Stimulated activated memory B cell treated with anti-CD40 and anti-IgM and Interleukin-4, amounts not matched to agents 10 μg/mL and 1 μg/mL and 100 μg/mL, for 72 hours (primary cell): ENCODE measurements around the gene MRTFA.

Experiments
- ATAC-seq: fragments of 150-1000 bp; cut with Tn5 transposase; 2 replicates; pipeline ENCODE4 v1.10.0; 2021
- H3K27ac Mint-ChIP-seq: one replicate; pipeline ENCODE4 v1.8.0; 2022; ENCODE audit warnings: mild to moderate bottlenecking, mixed read lengths
- H3K27me3 Mint-ChIP-seq: one replicate; pipeline ENCODE4 v1.8.0; 2022; ENCODE audit warnings: mixed read lengths
- H3K36me3 Mint-ChIP-seq: one replicate; pipeline ENCODE4 v1.8.0; 2022; ENCODE audit warnings: mixed read lengths
- H3K4me1 Mint-ChIP-seq: one replicate; pipeline ENCODE4 v1.8.0; 2022; ENCODE audit warnings: mixed read lengths
- H3K4me3 Mint-ChIP-seq: one replicate; pipeline ENCODE4 v1.8.0; 2022; ENCODE audit warnings: mild to moderate bottlenecking, moderate library complexity, mixed read lengths
- H3K9me3 Mint-ChIP-seq: one replicate; pipeline ENCODE4 v1.8.0; 2022; ENCODE audit warnings: mixed read lengths

MRTFA gene

DNA sequence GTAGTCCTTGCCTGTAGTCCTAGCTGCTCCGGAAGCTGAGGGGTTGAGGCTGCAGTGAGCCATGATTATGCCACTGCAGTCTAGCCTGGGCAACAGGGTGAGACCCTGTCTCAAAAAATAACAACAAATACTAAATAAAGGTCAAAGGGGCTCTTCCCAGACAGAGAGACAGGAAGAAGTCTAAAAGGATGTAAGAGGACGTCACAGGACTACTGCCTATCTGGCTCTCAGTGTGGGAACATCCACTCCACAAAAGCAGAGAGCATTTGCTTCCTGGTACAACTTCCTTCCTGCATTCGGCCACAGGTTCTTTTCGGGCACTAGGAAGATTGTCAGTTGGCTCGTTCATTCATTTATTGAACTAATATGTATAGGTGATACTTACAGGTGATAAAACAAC is 155.5 kb downstream of the MRTFA start:
- H3K4me1 Mint-ChIP-seq = peaks cover 5% of the 10 kb centered on the region
- no peak for ATAC-seq
- H3K27ac Mint-ChIP-seq = no peak overlapping the region
- H3K9me3 Mint-ChIP-seq = no peaks in the 10 kb centered on the region
- H3K36me3 Mint-ChIP-seq = peaks cover 5% of the 10 kb centered on the region
- H3K4me3 Mint-ChIP-seq = no peak overlapping the region
- no peaks in the 10 kb centered on the region for H3K27me3 Mint-ChIP-seq

DNA sequence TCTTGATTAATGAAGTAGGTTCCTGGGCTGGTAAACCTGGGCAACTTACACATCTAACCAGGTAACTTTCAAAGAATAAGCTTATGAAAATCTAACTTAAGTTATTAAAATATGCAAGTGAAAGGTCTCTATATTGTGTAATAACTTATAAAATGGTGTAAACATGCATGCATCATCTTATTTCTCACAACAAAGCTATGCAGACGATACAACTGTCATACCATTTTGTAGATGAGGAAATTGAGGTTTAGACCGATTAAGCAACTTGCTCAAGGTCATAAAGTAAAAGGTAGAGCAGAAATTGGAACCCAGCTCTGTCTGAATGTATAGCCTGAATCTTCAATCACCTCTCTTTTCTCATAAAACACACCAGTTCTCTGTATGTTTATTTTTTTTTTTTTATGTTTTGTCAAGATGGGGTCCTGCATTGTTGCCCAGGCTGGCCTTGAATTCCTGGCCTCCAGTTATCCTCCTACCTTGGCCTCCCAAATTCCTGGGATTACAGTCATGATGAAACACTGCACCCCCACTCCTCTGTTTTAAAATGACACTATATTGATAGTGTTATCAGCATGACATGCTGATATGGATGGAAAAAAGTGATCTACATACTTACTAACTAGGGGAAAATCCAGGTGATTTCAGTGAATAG is 156.5 kb downstream of the MRTFA start:
- peaks cover under 1% of the 10 kb centered on the region for H3K36me3 Mint-ChIP-seq
- H3K4me3 Mint-ChIP-seq = no peak overlapping the region
- ATAC-seq = no peak
- H3K9me3 Mint-ChIP-seq = no peaks in the 10 kb centered on the region
- H3K27ac Mint-ChIP-seq = no peak overlapping the region
- no peaks in the 10 kb centered on the region for H3K27me3 Mint-ChIP-seq
- peaks cover 5% of the 10 kb centered on the region for H3K4me1 Mint-ChIP-seq

DNA sequence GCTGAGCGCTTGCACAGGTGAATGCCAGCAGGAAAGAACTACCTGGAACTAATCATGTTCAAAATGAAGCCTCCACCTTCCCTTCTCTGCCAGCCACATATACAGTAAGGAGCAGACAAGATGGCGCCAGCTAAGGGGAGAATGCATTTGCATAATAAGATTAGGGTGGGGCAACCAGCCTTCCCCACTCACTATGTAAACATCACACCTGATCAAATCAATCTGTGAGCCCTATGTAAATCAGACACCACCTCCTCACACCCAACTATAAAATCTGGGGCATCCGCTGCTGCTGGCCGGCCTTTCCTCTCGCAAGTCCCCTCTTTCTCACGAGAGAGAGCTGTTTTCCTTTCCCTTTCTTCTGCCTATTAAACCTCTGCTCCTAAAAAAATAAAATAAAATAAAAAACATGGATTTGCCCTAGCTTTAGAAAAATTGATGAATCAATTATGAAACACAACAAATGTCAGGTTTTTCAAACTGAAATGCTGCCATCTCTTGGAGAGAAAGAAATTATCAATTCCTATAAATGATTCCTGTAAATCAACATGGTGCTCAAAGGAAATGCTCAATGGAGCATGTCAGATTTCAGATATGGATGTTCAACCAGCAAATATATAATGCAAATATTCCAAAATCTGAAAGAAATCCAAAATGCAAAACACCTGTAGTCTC is 157.3 kb downstream of the MRTFA start:
- Mint-ChIP-seq H3K4me3 (no peak overlapping the region), H3K36me3 (no peaks in the 10 kb centered on the region), H3K9me3 (no peaks in the 10 kb centered on the region), H3K27ac (no peak overlapping the region), H3K4me1 (peaks cover 5% of the 10 kb centered on the region), H3K27me3 (no peaks in the 10 kb centered on the region)
- no peak for ATAC-seq

DNA sequence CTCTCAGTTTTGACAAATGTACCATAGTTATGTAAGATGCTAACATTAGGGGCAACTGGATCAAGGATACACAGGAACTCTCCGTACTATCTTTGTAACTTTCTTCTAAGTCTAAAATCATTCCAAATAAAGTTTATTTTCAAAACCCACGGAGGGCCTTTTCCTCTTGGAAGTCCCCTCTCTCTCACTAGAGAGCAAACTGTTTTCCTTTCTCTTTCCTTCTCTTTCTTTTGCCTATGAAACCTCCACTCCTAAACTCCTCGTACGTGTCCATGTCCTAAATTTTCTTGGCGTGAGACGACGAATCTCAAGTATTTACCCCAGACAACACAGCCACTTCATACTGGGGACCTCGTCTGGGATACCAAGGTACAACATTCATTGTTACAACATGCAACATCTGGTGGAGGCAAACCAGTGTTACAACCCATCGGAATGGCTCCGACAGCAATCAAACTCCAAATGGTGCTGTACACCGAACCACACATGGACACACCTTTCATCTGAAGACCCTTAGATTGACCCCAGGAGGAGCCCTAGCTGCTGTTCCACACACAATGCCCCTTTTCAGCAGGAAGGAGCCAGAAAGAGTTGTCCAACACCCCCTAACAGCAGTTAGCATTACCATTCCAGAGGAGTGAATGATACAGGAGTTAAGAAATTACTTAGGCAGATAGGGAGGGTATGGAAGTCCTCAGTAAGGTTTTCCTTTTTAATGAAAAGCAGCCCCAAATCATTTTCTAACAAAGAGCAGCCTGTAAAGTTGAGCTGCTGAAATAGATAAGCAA is 158.0 kb downstream of the MRTFA start:
- Mint-ChIP-seq H3K36me3 (no peaks in the 10 kb centered on the region), H3K9me3 (no peaks in the 10 kb centered on the region), H3K4me1 (peaks cover 5% of the 10 kb centered on the region), H3K27ac (no peak overlapping the region), H3K27me3 (no peaks in the 10 kb centered on the region), H3K4me3 (no peak overlapping the region)
- ATAC-seq = no peak

DNA sequence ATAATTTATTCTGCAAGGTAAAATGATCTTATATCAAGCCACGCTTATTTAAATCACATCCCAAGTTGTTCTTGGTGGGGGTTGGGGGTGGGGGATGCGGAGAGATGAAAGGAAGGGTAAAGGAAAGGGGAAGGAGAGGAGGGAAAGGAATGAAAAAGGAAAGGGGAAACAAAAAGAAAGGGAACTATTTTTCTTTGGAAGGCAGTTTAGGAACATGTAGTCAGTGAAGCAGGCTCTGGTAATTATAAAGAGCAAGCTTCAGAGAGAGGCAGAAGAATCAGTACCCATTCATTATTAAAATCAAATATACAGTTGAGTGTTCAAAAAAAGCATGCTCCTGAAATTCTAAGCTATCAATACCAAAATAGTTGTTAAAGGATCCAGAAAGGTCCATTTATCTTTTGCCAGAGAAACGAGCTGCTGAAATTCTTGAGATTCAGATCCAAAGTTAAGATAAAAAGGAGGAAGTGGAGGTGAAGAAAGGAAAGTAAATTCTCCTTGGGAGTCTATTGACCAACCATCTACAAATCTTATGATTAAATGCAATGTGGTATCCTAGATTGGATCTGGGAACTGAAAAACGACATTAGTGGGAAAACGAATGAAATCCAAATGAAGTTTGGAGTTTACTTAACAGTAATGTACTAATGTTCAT is 158.7 kb downstream of the MRTFA start:
- Mint-ChIP-seq H3K4me3 (no peak overlapping the region), H3K27ac (no peak overlapping the region), H3K36me3 (no peaks in the 10 kb centered on the region), H3K9me3 (no peaks in the 10 kb centered on the region), H3K27me3 (no peaks in the 10 kb centered on the region), H3K4me1 (peaks cover 5% of the 10 kb centered on the region)
- no peak for ATAC-seq

DNA sequence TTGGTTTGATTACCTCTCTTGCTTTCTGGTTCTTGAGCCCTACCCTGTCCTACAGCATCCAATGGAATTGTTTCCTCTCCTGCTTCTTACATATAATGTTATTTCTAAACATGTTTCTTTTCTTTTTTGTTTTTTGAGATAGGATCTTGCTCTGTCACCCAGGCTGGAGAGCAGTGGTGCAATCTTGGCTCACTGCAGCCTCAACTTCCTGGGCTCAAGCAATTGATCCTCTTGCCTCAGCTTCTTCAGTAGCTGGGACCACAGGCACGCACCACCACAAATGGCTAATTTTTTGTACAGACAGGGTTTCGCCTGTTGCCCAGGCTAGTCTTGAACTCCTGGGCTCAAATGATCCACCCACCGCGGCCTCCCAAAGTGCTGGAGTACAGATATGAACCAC is 160.2 kb downstream of the MRTFA start:
- no peak overlapping the region for H3K4me3 Mint-ChIP-seq
- no peak for ATAC-seq
- H3K36me3 Mint-ChIP-seq = no peaks in the 10 kb centered on the region
- no peak overlapping the region for H3K27ac Mint-ChIP-seq
- H3K9me3 Mint-ChIP-seq = no peaks in the 10 kb centered on the region
- no peaks in the 10 kb centered on the region for H3K27me3 Mint-ChIP-seq
- H3K4me1 Mint-ChIP-seq = peaks cover 5% of the 10 kb centered on the region

DNA sequence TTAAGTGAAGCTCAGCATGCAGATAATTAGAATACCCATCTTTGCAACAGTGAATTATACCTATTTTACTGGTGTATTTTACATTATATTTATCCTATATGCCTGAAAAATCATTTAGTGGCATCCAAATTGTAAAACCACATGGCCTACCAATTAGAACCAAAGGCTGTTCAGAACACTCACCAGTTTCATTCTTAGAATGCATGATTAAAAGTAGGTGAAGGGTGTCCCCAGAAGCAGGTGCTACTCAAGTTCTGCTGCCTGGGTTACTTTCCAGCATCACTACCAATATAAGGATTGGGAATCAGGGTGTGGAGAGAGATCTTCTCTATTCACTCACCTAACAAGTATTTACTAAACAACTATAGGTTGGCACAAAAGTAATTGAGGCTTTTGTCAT is 162.8 kb downstream of the MRTFA start:
- Mint-ChIP-seq H3K27ac (no peak overlapping the region), H3K9me3 (no peaks in the 10 kb centered on the region), H3K4me3 (no peak overlapping the region), H3K4me1 (peaks cover 12% of the 10 kb centered on the region), H3K36me3 (peaks cover 11% of the 10 kb centered on the region), H3K27me3 (no peaks in the 10 kb centered on the region)
- no peak for ATAC-seq

DNA sequence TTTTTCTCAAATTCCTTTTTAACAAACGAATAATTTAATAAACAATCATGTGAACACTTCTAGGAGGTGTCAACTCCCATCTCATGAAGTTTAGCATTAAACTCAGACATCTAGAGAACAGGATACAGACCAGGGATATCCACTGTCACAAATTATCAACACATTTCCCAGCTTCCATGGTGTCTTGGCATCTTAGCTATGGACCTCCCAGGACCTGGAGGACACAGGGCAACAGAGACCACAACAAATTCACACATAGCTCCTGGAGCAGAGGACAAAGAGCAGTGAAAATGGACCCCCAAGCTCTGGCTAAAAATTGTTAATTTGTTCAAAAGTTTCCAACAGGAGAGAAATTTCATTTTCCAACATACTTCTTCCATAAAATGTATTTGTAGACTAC is 163.9 kb downstream of the MRTFA start:
- H3K27ac Mint-ChIP-seq = no peak overlapping the region
- no peak overlapping the region for H3K4me3 Mint-ChIP-seq
- ATAC-seq = no peak
- peaks cover 11% of the 10 kb centered on the region for H3K36me3 Mint-ChIP-seq
- no peaks in the 10 kb centered on the region for H3K9me3 Mint-ChIP-seq
- no peaks in the 10 kb centered on the region for H3K27me3 Mint-ChIP-seq
- peaks cover 8% of the 10 kb centered on the region for H3K4me1 Mint-ChIP-seq

DNA sequence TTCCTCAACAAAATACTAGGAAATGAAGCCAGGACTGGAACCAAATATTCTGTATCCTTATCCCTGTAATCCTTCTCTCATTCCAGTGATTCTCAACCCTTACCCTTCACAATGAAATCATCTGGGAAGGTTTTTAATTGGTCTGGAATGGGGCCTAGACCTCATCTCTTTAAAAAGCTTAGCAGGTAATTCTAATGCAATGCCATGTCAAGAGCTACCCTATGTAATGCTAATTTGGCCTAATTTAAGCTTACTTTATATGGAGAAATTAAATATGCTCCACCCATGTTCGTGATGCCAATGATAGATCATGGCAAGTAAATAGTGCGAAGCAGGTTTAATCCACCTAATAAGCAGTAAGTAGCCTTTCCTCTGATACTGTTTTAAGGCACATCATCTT is 164.5 kb downstream of the MRTFA start:
- H3K4me3 Mint-ChIP-seq = no peak overlapping the region
- peaks cover 7% of the 10 kb centered on the region for H3K4me1 Mint-ChIP-seq
- no peaks in the 10 kb centered on the region for H3K9me3 Mint-ChIP-seq
- peaks cover 11% of the 10 kb centered on the region for H3K36me3 Mint-ChIP-seq
- H3K27ac Mint-ChIP-seq = no peak overlapping the region
- no peak for ATAC-seq
- H3K27me3 Mint-ChIP-seq = no peaks in the 10 kb centered on the region

DNA sequence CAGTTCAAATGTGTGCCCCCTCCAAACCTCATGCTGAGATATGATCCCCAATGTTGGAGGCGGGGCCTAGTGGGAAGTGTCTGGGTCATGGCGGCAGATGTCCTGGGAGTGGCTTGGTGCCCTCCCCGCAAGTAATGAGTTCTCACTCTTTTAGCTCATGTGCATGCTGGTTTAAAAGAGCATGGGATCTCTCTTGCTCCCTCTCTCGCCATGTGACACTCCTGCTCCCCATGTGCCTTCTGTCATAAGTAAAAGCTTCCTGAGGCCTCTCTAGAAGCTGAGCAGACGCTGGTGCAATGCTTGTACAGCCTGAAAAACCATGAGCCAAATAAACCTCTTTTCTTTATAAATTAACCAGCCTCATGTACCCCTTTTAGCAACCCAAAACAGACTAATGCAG is 167.3 kb downstream of the MRTFA start:
- Mint-ChIP-seq H3K9me3 (no peaks in the 10 kb centered on the region), H3K4me1 (peaks cover 12% of the 10 kb centered on the region), H3K27me3 (no peaks in the 10 kb centered on the region), H3K4me3 (no peak overlapping the region), H3K27ac (no peak overlapping the region), H3K36me3 (peaks cover 11% of the 10 kb centered on the region)
- ATAC-seq = no peak

DNA sequence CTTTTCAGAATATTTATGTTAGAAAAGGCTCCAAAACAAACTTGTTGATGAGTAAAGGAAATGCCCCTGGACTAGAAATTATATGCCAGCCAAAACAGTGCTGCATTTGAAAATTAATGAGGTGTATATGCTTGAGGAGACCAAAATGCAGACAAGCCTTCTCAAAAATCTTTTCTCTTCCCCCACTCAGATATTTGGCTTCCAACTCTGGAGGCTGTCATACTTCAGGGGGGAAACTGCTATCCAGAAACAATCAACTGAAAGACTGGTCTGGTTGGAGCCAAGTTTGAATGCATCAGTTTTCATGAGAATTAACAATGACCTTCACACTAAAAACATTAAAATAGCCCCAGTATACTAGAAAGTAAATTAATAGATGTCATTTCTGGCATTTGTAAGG is 167.9 kb downstream of the MRTFA start:
- H3K27ac Mint-ChIP-seq = no peak overlapping the region
- H3K4me1 Mint-ChIP-seq = peaks cover 16% of the 10 kb centered on the region
- H3K4me3 Mint-ChIP-seq = no peak overlapping the region

DNA sequence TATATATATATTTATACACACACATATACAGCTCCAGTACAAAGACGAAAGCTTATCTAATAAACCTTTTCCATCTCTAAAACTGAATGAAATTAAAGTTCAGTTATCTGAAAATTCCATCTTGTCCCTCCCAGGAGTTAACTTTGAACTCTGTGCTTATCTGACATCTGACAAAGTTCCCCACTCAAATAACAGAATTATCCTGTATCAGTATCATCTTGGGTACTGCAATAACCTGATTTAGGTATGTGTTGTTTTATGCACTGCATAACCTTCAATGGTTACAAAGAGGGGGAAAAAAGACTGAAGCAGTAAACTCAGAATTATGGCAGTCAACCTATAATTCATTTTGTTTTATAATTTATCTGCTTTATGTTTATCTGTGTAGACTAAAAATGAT is 169.5 kb downstream of the MRTFA start:
- Mint-ChIP-seq H3K36me3 (peaks cover 14% of the 10 kb centered on the region), H3K4me3 (no peak overlapping the region), H3K9me3 (no peaks in the 10 kb centered on the region), H3K27me3 (no peaks in the 10 kb centered on the region), H3K4me1 (peaks cover 31% of the 10 kb centered on the region), H3K27ac (no peak overlapping the region)
- no peak for ATAC-seq

More for the DNA sequence above, 167.9 kb downstream of the MRTFA start:
- Mint-ChIP-seq H3K9me3 (no peaks in the 10 kb centered on the region), H3K27me3 (no peaks in the 10 kb centered on the region), H3K36me3 (peaks cover 11% of the 10 kb centered on the region)
- no peak for ATAC-seq

DNA sequence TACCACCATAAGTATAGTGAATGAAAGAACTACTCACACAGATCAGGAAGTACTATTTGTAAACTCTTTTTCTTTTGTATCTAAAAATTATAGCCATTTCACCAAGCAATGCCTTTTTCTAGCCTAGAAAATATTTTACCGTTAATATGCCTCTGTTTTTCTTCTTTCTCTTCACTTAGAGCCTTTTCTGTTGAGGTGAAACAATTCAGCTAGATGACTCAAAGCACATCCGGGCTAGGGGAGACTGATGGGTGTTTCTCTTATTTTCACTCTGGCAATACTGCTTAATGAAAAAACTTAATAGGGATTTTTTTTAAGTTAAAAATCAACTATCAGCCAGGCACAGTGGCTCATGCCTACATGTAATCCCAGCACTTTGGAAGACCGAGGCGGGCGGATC is 172.8 kb downstream of the MRTFA start:
- Mint-ChIP-seq H3K9me3 (no peaks in the 10 kb centered on the region), H3K27me3 (no peaks in the 10 kb centered on the region), H3K27ac (peak overlapping the region; percentile 99), H3K4me3 (peak overlapping the region; percentile 95), H3K4me1 (peaks cover 50% of the 10 kb centered on the region), H3K36me3 (peaks cover 21% of the 10 kb centered on the region)
- peak; percentile 74 for ATAC-seq

DNA sequence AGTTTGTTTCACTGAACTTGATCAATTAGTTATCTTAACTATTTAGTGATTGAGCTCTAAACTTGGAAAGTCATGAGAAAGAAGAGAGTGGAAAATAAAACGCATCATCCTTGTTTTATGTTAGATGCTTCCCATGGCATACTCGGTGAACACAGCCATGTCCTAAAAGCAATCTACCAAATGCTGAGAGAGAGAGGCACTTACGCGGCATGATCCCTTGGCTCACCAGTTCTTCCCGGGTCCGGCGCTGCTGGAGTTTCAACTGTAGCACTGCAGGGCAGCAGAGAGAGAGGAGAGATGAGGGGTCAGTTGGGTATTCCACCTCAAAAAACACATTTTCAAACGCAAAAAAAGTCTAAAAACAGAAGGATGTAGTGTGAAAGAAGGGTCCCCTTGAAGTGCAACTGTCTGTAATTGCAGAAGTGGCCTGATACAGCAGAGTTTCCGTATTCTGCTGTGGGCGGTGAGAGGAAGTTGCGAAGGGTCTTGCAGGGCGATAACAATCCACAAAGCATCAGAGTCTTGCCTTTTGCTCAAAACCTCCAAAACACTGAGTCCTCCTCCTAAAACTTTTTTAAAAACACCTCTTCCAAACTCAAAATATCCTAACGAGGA is 173.4 kb downstream of the MRTFA start:
- H3K27me3 Mint-ChIP-seq = no peaks in the 10 kb centered on the region
- peaks cover 27% of the 10 kb centered on the region for H3K36me3 Mint-ChIP-seq
- H3K9me3 Mint-ChIP-seq = no peaks in the 10 kb centered on the region
- H3K27ac Mint-ChIP-seq = peak overlapping the region; percentile 99
- ATAC-seq = peak; percentile 94
- H3K4me3 Mint-ChIP-seq = peak overlapping the region; percentile 95
- peaks cover 56% of the 10 kb centered on the region for H3K4me1 Mint-ChIP-seq
